ENCODE data around the gene MAP3K2.

Gene MAP3K2

GRCh38 chr2:127407091-127407490, 19.3 kb upstream of the MAP3K2 start:
- no peak for DNase-seq

- DNase-seq: no peak
Measured at GRCh38 chr2:127406454-127406853, 18.7 kb upstream of the MAP3K2 start.

- DNase-seq: no peak
Measured at GRCh38 chr2:127405255-127405610, 17.5 kb upstream of the MAP3K2 start.

GRCh38 chr2:127404466-127405254, 16.9 kb upstream of the MAP3K2 start:
- DNase-seq: no peak

GRCh38 chr2:127403460-127403859, 15.7 kb upstream of the MAP3K2 start:
- DNase-seq: no peak

GRCh38 chr2:127401757-127402695, 14.3 kb upstream of the MAP3K2 start:
- DNase-seq: no peak

- DNase-seq: no peak
Measured at GRCh38 chr2:127400897-127401756, 13.4 kb upstream of the MAP3K2 start.

- DNase-seq: no peak
Measured at GRCh38 chr2:127400533-127400896, 12.7 kb upstream of the MAP3K2 start.

GRCh38 chr2:127398239-127398590, 10.4 kb upstream of the MAP3K2 start:
- DNase-seq: no peak

- DNase-seq: no peak
Measured at GRCh38 chr2:127397568-127398238, 9.9 kb upstream of the MAP3K2 start.

GRCh38 chr2:127394492-127394891, 6.7 kb upstream of the MAP3K2 start:
- DNase-seq: no peak

GRCh38 chr2:127392828-127393578, 5.2 kb upstream of the MAP3K2 start:
- DNase-seq: no peak

- no peak for DNase-seq
Measured at GRCh38 chr2:127392133-127392827, 4.5 kb upstream of the MAP3K2 start.

- no peak for DNase-seq
Measured at GRCh38 chr2:127389778-127390435, 2.1 kb upstream of the MAP3K2 start.

- DNase-seq: peak in 1 of 2 experiments; percentile 52
Measured at GRCh38 chr2:127388423-127389164, 819 bp upstream of the MAP3K2 start.

- DNase-seq: peak; percentile 74 to 92
Measured at GRCh38 chr2:127386764-127387654, 766 bp downstream of the MAP3K2 start.

- DNase-seq: no peak
Measured at GRCh38 chr2:127386246-127386645, 1.5 kb downstream of the MAP3K2 start.

- DNase-seq: no peak
Measured at GRCh38 chr2:127384529-127384928, 3.2 kb downstream of the MAP3K2 start.

GRCh38 chr2:127382831-127383230, 4.9 kb downstream of the MAP3K2 start:
- no peak for DNase-seq

Measured in NCI-H526 (cell line).